ENCODE results near the gene MINK1. TPM values are rescaled to one million over a fixed set of nuclear protein-coding genes. Genes with fewer than 3 reads are reported as not detected.
"Not testable (repeated sequence)": the region's sequence is repeated elsewhere in the genome, so short reads cannot be mapped to it uniquely, and the experiment has no call there.

The MINK1 gene
- total and polyA plus RNA-seq, 8 donors, result 53.5 to 85.4 (median 68.8) TPM

- ATAC-seq, result no peak
- H3K4me3 ChIP-seq, result no peak overlapping the region
- H3K36me3 ChIP-seq, result no peaks in the 10 kb centered on the region
- H3K4me1 ChIP-seq, result peaks cover 0 to 16% of the 10 kb centered on the region in 2 donors
- peak overlapping the region in 1 of 2 donors; percentile 23 for H3K27ac ChIP-seq
- intact Hi-C loops (cut with DNase I), result loop anchor here in 1 of 2 donors (10.0 kb wide), 1 partner anchor 66 kb away; no protein-coding TSS in a partner anchor
- H3K9me3 ChIP-seq, result no peaks in the 10 kb centered on the region
- H3K27me3 ChIP-seq, result no peaks in the 10 kb centered on the region
- TF ChIP-seq CTCF (IDR thresholded peaks at IDR 0.05), result no peak
- DNase-seq, result peak in 1 of 4 donors; percentile 25
Observed at GRCh38 chr17:4908301-4908700, 75.2 kb downstream of the MINK1 start.

- no peaks in the 10 kb centered on the region for H3K27me3 ChIP-seq
- no peaks in the 10 kb centered on the region for H3K9me3 ChIP-seq
- H3K4me3 ChIP-seq, result no peak overlapping the region
- peak overlapping the region; percentile 57 to 67 for H3K27ac ChIP-seq
- DNase-seq (peak; percentile 74 to 95 (median 92)), ATAC-seq (peak; percentile 98)
- intact Hi-C loops (cut with DNase I), result loop anchor here in 1 of 2 donors (10.0 kb wide), 1 partner anchor 66 kb away; no protein-coding TSS in a partner anchor
- TF ChIP-seq CTCF (IDR thresholded peaks at IDR 0.05), result peak; percentile 75 to 78
- H3K36me3 ChIP-seq, result no peaks in the 10 kb centered on the region
- peaks cover 0 to 11% of the 10 kb centered on the region in 2 donors for H3K4me1 ChIP-seq
Observed at GRCh38 chr17:4908711-4909496, 75.8 kb downstream of the MINK1 start.

GRCh38 chr17:4913994-4914393, 80.9 kb downstream of the MINK1 start:
- Histone ChIP-seq H3K4me3 (no peak overlapping the region), H3K4me1 (peaks cover 0 to 9% of the 10 kb centered on the region in 2 donors), H3K36me3 (no peaks in the 10 kb centered on the region), H3K27me3 (no peaks in the 10 kb centered on the region), H3K27ac (no peak overlapping the region), H3K9me3 (no peaks in the 10 kb centered on the region)
- intact Hi-C loops (cut with DNase I), result no loop called here
- ATAC-seq (no peak), DNase-seq (no peak)
- TF ChIP-seq CTCF (IDR thresholded peaks at IDR 0.05), result no peak

GRCh38 chr17:4914551-4914950, 81.4 kb downstream of the MINK1 start:
- H3K27ac ChIP-seq; H3K9me3 ChIP-seq; H3K4me1 ChIP-seq; H3K4me3 ChIP-seq; H3K27me3 ChIP-seq; H3K36me3 ChIP-seq; ATAC-seq; intact Hi-C loops (cut with DNase I): not testable (repeated sequence)
- DNase-seq, result peak in 1 of 4 donors; percentile 1

GRCh38 chr17:4919511-4920047, 86.4 kb downstream of the MINK1 start:
- Histone ChIP-seq H3K27me3 (no peaks in the 10 kb centered on the region), H3K27ac (peak overlapping the region in 1 of 2 donors; percentile 15), H3K4me3 (no peak overlapping the region), H3K36me3 (no peaks in the 10 kb centered on the region), H3K9me3 (no peaks in the 10 kb centered on the region), H3K4me1 (peaks cover 0 to 18% of the 10 kb centered on the region in 2 donors)
- ATAC-seq (no peak), DNase-seq (peak in 1 of 4 donors; percentile 8)
- TF ChIP-seq CTCF (IDR thresholded peaks at IDR 0.05), result no peak
- intact Hi-C loops (cut with DNase I), result no loop called here

All from left lung (tissue), 10 donors.